LNCAP (cell line): Measurements from ENCODE around the gene TET2.

Source experiments
- CTCF ChIP-seq: fragments of 450-650 bp; IDR thresholded peaks from 2 replicates; pipeline ENCODE4 v1.5.1; 2017; ENCODE audit warnings: mild to moderate bottlenecking

Gene TET2

GRCh38 chr4:105196523-105197145 lies 50.0 kb downstream of the TET2 start:
- TF ChIP-seq CTCF: no peak

GRCh38 chr4:105197777-105198176 lies 51.1 kb downstream of the TET2 start:
- no peak for TF ChIP-seq CTCF

GRCh38 chr4:105198541-105198940 lies 51.9 kb downstream of the TET2 start:
- TF ChIP-seq CTCF: no peak

GRCh38 chr4:105206214-105206613 lies 59.5 kb downstream of the TET2 start:
- TF ChIP-seq CTCF: no peak

GRCh38 chr4:105207386-105207785 lies 60.7 kb downstream of the TET2 start:
- no peak for TF ChIP-seq CTCF

- no peak for TF ChIP-seq CTCF
These were observed 61.9 kb downstream of the TET2 start for GRCh38 chr4:105208561-105208960.

GRCh38 chr4:105210916-105211315 lies 64.2 kb downstream of the TET2 start:
- no peak for TF ChIP-seq CTCF
